Measurements from ENCODE around the gene DKK2.

Gene DKK2

GRCh38 chr4:107046261-107046660 is 10.1 kb upstream of the DKK2 start:
- DNase-seq (ENCODE audit: low read depth) = no peak

GRCh38 chr4:107044170-107044569 is 8.1 kb upstream of the DKK2 start:
- Histone ChIP-seq H3K36me3 (ENCODE audit: control insufficient read depth, insufficient read depth, low read length, severe bottlenecking) (no peaks in the 10 kb centered on the region), H3K27me3 (replicated peaks; ENCODE audit: control insufficient read depth, insufficient read depth, low read length) (peaks cover 6% of the 10 kb centered on the region), H3K4me1 (ENCODE audit: control insufficient read depth, insufficient read depth, low read length) (no peaks in the 10 kb centered on the region), H3K9ac (ENCODE audit: low read length) (no peak overlapping the region), H3K4me3 (ENCODE audit: low read length) (no peak overlapping the region), H3K9me3 (ENCODE audit: control insufficient read depth, low read length) (peaks cover 19% of the 10 kb centered on the region)
- DNase-seq (ENCODE audit: low read depth) = peak; percentile 20

More at GRCh38 chr4:107046261-107046660, 10.1 kb upstream of the DKK2 start:
- no peaks in the 10 kb centered on the region for H3K36me3 ChIP-seq (ENCODE audit: control insufficient read depth, insufficient read depth, low read length, severe bottlenecking)
- no peaks in the 10 kb centered on the region for H3K4me1 ChIP-seq (ENCODE audit: control insufficient read depth, insufficient read depth, low read length)
- H3K27me3 ChIP-seq (replicated peaks; ENCODE audit: control insufficient read depth, insufficient read depth, low read length) = no peaks in the 10 kb centered on the region
- H3K4me3 ChIP-seq (ENCODE audit: low read length) = no peak overlapping the region
- no peak overlapping the region for H3K9ac ChIP-seq (ENCODE audit: low read length)
- H3K9me3 ChIP-seq (ENCODE audit: control insufficient read depth, low read length) = peaks cover 19% of the 10 kb centered on the region

- H3K4me1 ChIP-seq (ENCODE audit: control insufficient read depth, insufficient read depth, low read length) = peaks cover 32% of the 10 kb centered on the region
- peak overlapping the region; percentile 82 for H3K4me3 ChIP-seq (ENCODE audit: low read length)
- no peaks in the 10 kb centered on the region for H3K9me3 ChIP-seq (ENCODE audit: control insufficient read depth, low read length)
- peaks cover 58% of the 10 kb centered on the region for H3K27me3 ChIP-seq (replicated peaks; ENCODE audit: control insufficient read depth, insufficient read depth, low read length)
- peak; percentile 81 for DNase-seq (ENCODE audit: low read depth)
- H3K36me3 ChIP-seq (ENCODE audit: control insufficient read depth, insufficient read depth, low read length, severe bottlenecking) = no peaks in the 10 kb centered on the region
- H3K9ac ChIP-seq (ENCODE audit: low read length) = no peak overlapping the region
These were observed 1.1 kb upstream of the DKK2 start for GRCh38 chr4:107037199-107037584.

GRCh38 chr4:107036584-107037198 is 578 bp upstream of the DKK2 start:
- H3K27me3 ChIP-seq (replicated peaks; ENCODE audit: control insufficient read depth, insufficient read depth, low read length) = peaks cover 58% of the 10 kb centered on the region
- H3K4me1 ChIP-seq (ENCODE audit: control insufficient read depth, insufficient read depth, low read length) = peaks cover 32% of the 10 kb centered on the region
- peak overlapping the region; percentile 82 for H3K4me3 ChIP-seq (ENCODE audit: low read length)
- no peaks in the 10 kb centered on the region for H3K9me3 ChIP-seq (ENCODE audit: control insufficient read depth, low read length)
- DNase-seq (ENCODE audit: low read depth) = peak; percentile 12
- no peak overlapping the region for H3K9ac ChIP-seq (ENCODE audit: low read length)
- H3K36me3 ChIP-seq (ENCODE audit: control insufficient read depth, insufficient read depth, low read length, severe bottlenecking) = no peaks in the 10 kb centered on the region

GRCh38 chr4:107034996-107035818 is 906 bp downstream of the DKK2 start:
- H3K9ac ChIP-seq (ENCODE audit: low read length) = no peak overlapping the region
- H3K4me3 ChIP-seq (ENCODE audit: low read length) = peak overlapping the region; percentile 82
- peak; percentile 61 for DNase-seq (ENCODE audit: low read depth)
- no peaks in the 10 kb centered on the region for H3K9me3 ChIP-seq (ENCODE audit: control insufficient read depth, low read length)
- H3K4me1 ChIP-seq (ENCODE audit: control insufficient read depth, insufficient read depth, low read length) = peaks cover 32% of the 10 kb centered on the region
- peaks cover 58% of the 10 kb centered on the region for H3K27me3 ChIP-seq (replicated peaks; ENCODE audit: control insufficient read depth, insufficient read depth, low read length)
- no peaks in the 10 kb centered on the region for H3K36me3 ChIP-seq (ENCODE audit: control insufficient read depth, insufficient read depth, low read length, severe bottlenecking)

GRCh38 chr4:107034091-107034995 is 1.8 kb downstream of the DKK2 start:
- Histone ChIP-seq H3K36me3 (ENCODE audit: control insufficient read depth, insufficient read depth, low read length, severe bottlenecking) (no peaks in the 10 kb centered on the region), H3K4me1 (ENCODE audit: control insufficient read depth, insufficient read depth, low read length) (peaks cover 32% of the 10 kb centered on the region), H3K27me3 (replicated peaks; ENCODE audit: control insufficient read depth, insufficient read depth, low read length) (peaks cover 54% of the 10 kb centered on the region), H3K9me3 (ENCODE audit: control insufficient read depth, low read length) (no peaks in the 10 kb centered on the region), H3K4me3 (ENCODE audit: low read length) (peak overlapping the region; percentile 74), H3K9ac (ENCODE audit: low read length) (no peak overlapping the region)
- DNase-seq (ENCODE audit: low read depth) = peak; percentile 80

- no peak for DNase-seq (ENCODE audit: low read depth)
These were observed 8.7 kb downstream of the DKK2 start for GRCh38 chr4:107027379-107027778.

GRCh38 chr4:107018344-107018735 is 17.8 kb downstream of the DKK2 start:
- H3K4me1 ChIP-seq (ENCODE audit: control insufficient read depth, insufficient read depth, low read length) = peaks cover 12% of the 10 kb centered on the region
- no peaks in the 10 kb centered on the region for H3K27me3 ChIP-seq (replicated peaks; ENCODE audit: control insufficient read depth, insufficient read depth, low read length)
- no peaks in the 10 kb centered on the region for H3K36me3 ChIP-seq (ENCODE audit: control insufficient read depth, insufficient read depth, low read length, severe bottlenecking)
- H3K9ac ChIP-seq (ENCODE audit: low read length) = no peak overlapping the region
- DNase-seq (ENCODE audit: low read depth) = peak; percentile 58
- no peak overlapping the region for H3K4me3 ChIP-seq (ENCODE audit: low read length)
- no peaks in the 10 kb centered on the region for H3K9me3 ChIP-seq (ENCODE audit: control insufficient read depth, low read length)

More at GRCh38 chr4:107027379-107027778, 8.7 kb downstream of the DKK2 start:
- Histone ChIP-seq H3K9ac (ENCODE audit: low read length) (no peak overlapping the region), H3K36me3 (ENCODE audit: control insufficient read depth, insufficient read depth, low read length, severe bottlenecking) (no peaks in the 10 kb centered on the region), H3K9me3 (ENCODE audit: control insufficient read depth, low read length) (peaks cover 16% of the 10 kb centered on the region), H3K27me3 (replicated peaks; ENCODE audit: control insufficient read depth, insufficient read depth, low read length) (no peaks in the 10 kb centered on the region), H3K4me1 (ENCODE audit: control insufficient read depth, insufficient read depth, low read length) (peaks cover 5% of the 10 kb centered on the region), H3K4me3 (ENCODE audit: low read length) (no peak overlapping the region)

GRCh38 chr4:107017443-107018343 is 18.4 kb downstream of the DKK2 start:
- Histone ChIP-seq H3K9me3 (ENCODE audit: control insufficient read depth, low read length) (no peaks in the 10 kb centered on the region), H3K36me3 (ENCODE audit: control insufficient read depth, insufficient read depth, low read length, severe bottlenecking) (no peaks in the 10 kb centered on the region), H3K4me1 (ENCODE audit: control insufficient read depth, insufficient read depth, low read length) (peaks cover 12% of the 10 kb centered on the region), H3K4me3 (ENCODE audit: low read length) (peak overlapping the region; percentile 8), H3K9ac (ENCODE audit: low read length) (no peak overlapping the region), H3K27me3 (replicated peaks; ENCODE audit: control insufficient read depth, insufficient read depth, low read length) (no peaks in the 10 kb centered on the region)
- peak; percentile 58 for DNase-seq (ENCODE audit: low read depth)

- H3K36me3 ChIP-seq (ENCODE audit: control insufficient read depth, insufficient read depth, low read length, severe bottlenecking) = no peaks in the 10 kb centered on the region
- no peaks in the 10 kb centered on the region for H3K9me3 ChIP-seq (ENCODE audit: control insufficient read depth, low read length)
- H3K27me3 ChIP-seq (replicated peaks; ENCODE audit: control insufficient read depth, insufficient read depth, low read length) = no peaks in the 10 kb centered on the region
- H3K4me3 ChIP-seq (ENCODE audit: low read length) = no peak overlapping the region
- H3K4me1 ChIP-seq (ENCODE audit: control insufficient read depth, insufficient read depth, low read length) = peaks cover 21% of the 10 kb centered on the region
- peak; percentile 23 for DNase-seq (ENCODE audit: low read depth)
- H3K9ac ChIP-seq (ENCODE audit: low read length) = no peak overlapping the region
These were observed 24.8 kb downstream of the DKK2 start for GRCh38 chr4:107011312-107011711.

All from adipocyte (in vitro differentiated cells).